ENCODE data around the gene PPP3CA. TPM values are rescaled to one million over a fixed set of nuclear protein-coding genes. Genes with fewer than 3 reads are reported as not detected.
A peak's percentile ranks its signal among the peaks of the same experiment; 100 is the strongest.

The PPP3CA gene
- total and polyA plus RNA-seq, 2 experiments from 2014 or later: 27.0 to 45.2 TPM

DNA sequence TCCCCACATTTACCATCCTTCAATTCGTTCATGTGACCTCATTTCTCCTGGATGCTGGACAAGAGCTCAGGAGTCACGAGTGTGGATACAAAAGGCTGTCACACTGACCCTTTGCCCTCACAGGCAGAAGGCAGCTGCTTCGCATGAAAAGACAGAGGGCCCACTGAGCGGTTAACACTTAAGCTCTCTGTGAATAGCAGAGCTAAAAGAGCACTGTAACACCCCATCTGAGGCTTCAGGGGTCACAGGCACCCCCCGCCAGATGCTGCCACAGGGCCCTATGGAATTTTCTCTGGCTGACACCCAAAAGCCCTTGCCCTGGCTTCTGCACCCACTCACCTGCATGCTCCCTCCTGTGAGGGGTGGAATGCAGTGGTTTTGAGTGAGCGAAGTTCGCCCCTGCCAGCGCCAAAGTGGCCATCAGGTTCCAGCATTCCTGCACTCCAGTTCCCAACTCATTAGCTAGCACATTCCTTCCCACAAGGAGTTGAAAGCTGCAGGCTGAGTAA is 360.9 kb downstream of the PPP3CA start:
- no peaks in the 10 kb centered on the region for H3K36me3 Mint-ChIP-seq (ENCODE audit: low read depth)
- TF ChIP-seq CREB1 (CRISPR knock-in tag; IDR thresholded peaks at IDR 0.05; ENCODE audit: low read depth) (no peak), ZNF462 (CRISPR knock-in tag; IDR thresholded peaks at IDR 0.05) (peak; percentile 35; the same call in 1 of the 2 replicates)
- peak; percentile 90 for ATAC-seq
- no peak overlapping the region for H3K4me3 Mint-ChIP-seq
- peaks cover 35% of the 10 kb centered on the region for H3K4me1 Mint-ChIP-seq
- 0 out of 2 replicates have a peak overlapping the region, but pooled peaks have one; percentile 36 for H3K4me2 ChIP-seq
- H3K4me1 ChIP-seq (ENCODE audit: insufficient read depth): peaks cover 16% of the 10 kb centered on the region
- no peaks in the 10 kb centered on the region for H3K36me3 ChIP-seq (ENCODE audit: insufficient read depth)
- no peaks in the 10 kb centered on the region; the same call in 2 of the 3 replicates for H3K9me3 Mint-ChIP-seq
- H3K27me3 Mint-ChIP-seq (ENCODE audit: insufficient read depth, low read depth, poor library complexity): peaks cover 2% of the 10 kb centered on the region
- H3K27me3 ChIP-seq (ENCODE audit: insufficient read depth): no peaks in the 10 kb centered on the region
- no peak overlapping the region; the same call in 1 of the 2 replicates for H3K27ac Mint-ChIP-seq
- no peaks in the 10 kb centered on the region for H4K20me1 ChIP-seq (replicated peaks; ENCODE audit: insufficient read depth)
- peak overlapping the region; percentile 71 for H3K27ac ChIP-seq (ENCODE audit: low read depth)
- no peak overlapping the region for H3K4me3 ChIP-seq
- H3F3A ChIP-seq (replicated peaks; ENCODE audit: low read depth): no peaks in the 10 kb centered on the region
- H2AFZ ChIP-seq: peak overlapping the region; percentile 24; the same call in 1 of the 2 replicates
- 0 out of 2 replicates have a peak, but pooled peaks cover 3% of the 10 kb centered on the region for H3K9me2 ChIP-seq (ENCODE audit: insufficient read depth)
- DNase-seq (ENCODE audit: low spot score): peak; percentile 69
- no peaks in the 10 kb centered on the region for H3K79me2 ChIP-seq (replicated peaks; ENCODE audit: insufficient read depth)

GRCh38 chr4:100985576-100985975 is 361.8 kb downstream of the PPP3CA start:
- H3K9me2 ChIP-seq (ENCODE audit: insufficient read depth): 0 out of 2 replicates have a peak, but pooled peaks cover 3% of the 10 kb centered on the region
- no peaks in the 10 kb centered on the region for H3K36me3 ChIP-seq (ENCODE audit: insufficient read depth)
- ATAC-seq (peak; percentile 45), DNase-seq (ENCODE audit: low spot score) (no peak)
- no peak overlapping the region for H3K27ac ChIP-seq (ENCODE audit: low read depth)
- H3K4me1 ChIP-seq (ENCODE audit: insufficient read depth): peaks cover 16% of the 10 kb centered on the region
- H3K4me3 ChIP-seq: no peak overlapping the region
- Mint-ChIP-seq H3K9me3 (no peaks in the 10 kb centered on the region; the same call in 2 of the 3 replicates), H3K27ac (no peak overlapping the region), H3K27me3 (ENCODE audit: insufficient read depth, low read depth, poor library complexity) (peaks cover 2% of the 10 kb centered on the region), H3K4me3 (no peak overlapping the region), H3K4me1 (peaks cover 38% of the 10 kb centered on the region), H3K36me3 (ENCODE audit: low read depth) (no peaks in the 10 kb centered on the region)
- no peaks in the 10 kb centered on the region for H3K79me2 ChIP-seq (replicated peaks; ENCODE audit: insufficient read depth)
- H2AFZ ChIP-seq: no peak overlapping the region
- no peaks in the 10 kb centered on the region for H3K27me3 ChIP-seq (ENCODE audit: insufficient read depth)
- no peaks in the 10 kb centered on the region for H4K20me1 ChIP-seq (replicated peaks; ENCODE audit: insufficient read depth)
- 0 out of 2 replicates have a peak overlapping the region, but pooled peaks have one; percentile 36 for H3K4me2 ChIP-seq
- no peaks in the 10 kb centered on the region for H3F3A ChIP-seq (replicated peaks; ENCODE audit: low read depth)
- TF ChIP-seq ZNF114 (CRISPR knock-in tag; IDR thresholded peaks at IDR 0.05) (no peak), CREB1 (CRISPR knock-in tag; IDR thresholded peaks at IDR 0.05; ENCODE audit: low read depth) (no peak), NANOG (IDR thresholded peaks at IDR 0.05; ENCODE audit: borderline replicate concordance) (no peak), POLR2AphosphoS5 (IDR thresholded peaks at IDR 0.05; ENCODE audit: low read depth) (no peak), REST (IDR thresholded peaks at IDR 0.05; ENCODE audit: unreplicated experiment) (no peak), EZH2 (IDR thresholded peaks at IDR 0.05; ENCODE audit: low read depth, unreplicated experiment) (no peak), EZH2phosphoT487 (IDR thresholded peaks at IDR 0.05; ENCODE audit: unreplicated experiment) (no peak), STAT1 (IDR thresholded peaks at IDR 0.05; ENCODE audit: unreplicated experiment) (no peak)
- TF ChIP-seq, protein P1, sequence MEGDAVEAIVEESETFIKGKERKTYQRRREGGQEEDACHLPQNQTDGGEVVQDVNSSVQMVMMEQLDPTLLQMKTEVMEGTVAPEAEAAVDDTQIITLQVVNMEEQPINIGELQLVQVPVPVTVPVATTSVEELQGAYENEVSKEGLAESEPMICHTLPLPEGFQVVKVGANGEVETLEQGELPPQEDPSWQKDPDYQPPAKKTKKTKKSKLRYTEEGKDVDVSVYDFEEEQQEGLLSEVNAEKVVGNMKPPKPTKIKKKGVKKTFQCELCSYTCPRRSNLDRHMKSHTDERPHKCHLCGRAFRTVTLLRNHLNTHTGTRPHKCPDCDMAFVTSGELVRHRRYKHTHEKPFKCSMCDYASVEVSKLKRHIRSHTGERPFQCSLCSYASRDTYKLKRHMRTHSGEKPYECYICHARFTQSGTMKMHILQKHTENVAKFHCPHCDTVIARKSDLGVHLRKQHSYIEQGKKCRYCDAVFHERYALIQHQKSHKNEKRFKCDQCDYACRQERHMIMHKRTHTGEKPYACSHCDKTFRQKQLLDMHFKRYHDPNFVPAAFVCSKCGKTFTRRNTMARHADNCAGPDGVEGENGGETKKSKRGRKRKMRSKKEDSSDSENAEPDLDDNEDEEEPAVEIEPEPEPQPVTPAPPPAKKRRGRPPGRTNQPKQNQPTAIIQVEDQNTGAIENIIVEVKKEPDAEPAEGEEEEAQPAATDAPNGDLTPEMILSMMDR (conservative IDR thresholded peaks at IDR 0.05; ENCODE audit: low read depth in 2 of 2): no peak
